Measurements from ENCODE around the gene FTCDNL1. TPM values are rescaled to one million over a fixed set of nuclear protein-coding genes. Genes with fewer than 3 reads are reported as not detected.

The FTCDNL1 gene
- total and polyA plus RNA-seq, 2 of the 13 experiments (the other 11 are each of a cell fraction or from before 2014, with no cell fraction given): 0.98 to 1.4 TPM

- TF ChIP-seq ZNF124 (CRISPR knock-in tag; IDR thresholded peaks at IDR 0.05): no peak
- TF ChIP-seq ZFAT (CRISPR knock-in tag; conservative IDR thresholded peaks at IDR 0.05): no peak
- no peak for TF ChIP-seq CEBPZ (IDR thresholded peaks at IDR 0.05; ENCODE audit: low read length)
- TF ChIP-seq KAT7 (CRISPR knock-in tag; IDR thresholded peaks at IDR 0.05; ENCODE audit: borderline replicate concordance): no peak
- no peak for TF ChIP-seq CREB1 (IDR thresholded peaks at IDR 0.05)
- no peak for TF ChIP-seq CREB1 (CRISPR knock-in tag; IDR thresholded peaks at IDR 0.05)
- no peak for TF ChIP-seq NFKB2 (CRISPR knock-in tag; IDR thresholded peaks at IDR 0.05; ENCODE audit: borderline replicate concordance)
- TF ChIP-seq CHD4 (IDR thresholded peaks at IDR 0.05; ENCODE audit: borderline replicate concordance, low read length): no peak
- TF ChIP-seq ZBTB46 (CRISPR knock-in tag; IDR thresholded peaks at IDR 0.05; ENCODE audit: borderline replicate concordance): no peak
- no peak for TF ChIP-seq ZNF639 (CRISPR knock-in tag; conservative IDR thresholded peaks at IDR 0.05)
Observed at GRCh38 chr2:199734011-199734410, 117.0 kb downstream of the FTCDNL1 start (continued).
